GM21390 (cell line): ENCODE measurements around the gene TMEM61.
"Not testable (repeated sequence)": the region's sequence is repeated elsewhere in the genome, so short reads cannot be mapped to it uniquely, and the experiment has no call there.

ENCODE experiments used
- ATAC-seq: cut with Tn5 transposase; IDR thresholded peaks from one replicate; pipeline ENCODE4 v1.9.1; 2021; ENCODE audit not compliant: unreplicated experiment

TMEM61 gene

DNA sequence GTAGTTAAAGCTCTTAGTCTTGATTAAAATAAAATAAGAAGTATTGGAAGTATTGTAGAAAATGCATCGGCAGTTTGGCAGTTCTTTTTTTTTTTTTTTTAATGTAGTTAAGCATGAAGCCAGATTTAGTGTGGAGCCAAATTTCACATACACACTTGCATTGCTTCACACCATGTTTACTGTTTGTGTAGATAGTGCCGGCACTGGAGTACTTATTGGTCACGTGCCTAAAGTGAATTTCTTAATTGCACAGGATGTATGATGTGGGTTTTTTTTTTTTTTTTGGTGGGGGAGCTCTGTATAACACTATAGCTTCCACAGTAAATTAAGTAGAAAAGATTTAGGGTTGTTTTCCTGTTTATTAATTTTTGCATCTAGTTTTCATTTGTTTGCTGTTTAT lies 21.2 kb upstream of the TMEM61 start:
- ATAC-seq, result no peak

DNA sequence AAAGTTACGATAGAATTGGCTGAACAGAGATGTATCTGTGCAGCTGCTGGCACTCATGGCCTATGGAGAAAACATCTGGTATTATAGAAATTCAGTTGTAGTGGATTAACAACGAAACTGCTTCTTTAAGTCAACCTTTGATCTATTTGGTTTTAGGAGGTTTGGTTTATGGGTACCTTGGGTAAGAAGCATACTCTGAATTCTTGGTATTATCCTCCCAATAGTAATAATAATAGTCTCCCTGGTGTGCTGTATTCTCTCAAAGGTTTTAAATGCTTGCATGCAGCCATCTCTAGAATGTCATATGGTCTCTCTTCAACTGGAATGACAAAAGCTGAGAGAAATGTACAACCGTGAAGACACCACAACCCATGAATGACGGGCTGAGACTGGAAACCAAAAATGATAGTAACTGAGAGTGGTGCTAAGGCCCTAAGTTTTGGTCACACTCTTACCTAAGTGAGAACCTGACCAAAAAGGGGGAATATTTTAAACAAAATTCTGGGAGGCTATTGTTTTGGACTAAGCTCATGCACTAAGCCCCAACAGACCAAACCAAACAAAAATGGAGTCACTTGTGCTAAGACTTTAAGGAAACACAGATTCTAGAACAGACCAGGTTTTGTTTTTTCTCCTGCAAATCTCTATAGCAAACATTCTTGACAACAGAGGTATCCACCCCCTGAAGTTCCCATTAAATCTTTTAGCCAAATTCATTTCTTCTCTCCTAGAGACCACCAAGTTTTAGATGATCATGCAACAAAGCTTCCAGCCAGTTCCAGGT lies 17.6 kb upstream of the TMEM61 start:
- ATAC-seq, result no peak

DNA sequence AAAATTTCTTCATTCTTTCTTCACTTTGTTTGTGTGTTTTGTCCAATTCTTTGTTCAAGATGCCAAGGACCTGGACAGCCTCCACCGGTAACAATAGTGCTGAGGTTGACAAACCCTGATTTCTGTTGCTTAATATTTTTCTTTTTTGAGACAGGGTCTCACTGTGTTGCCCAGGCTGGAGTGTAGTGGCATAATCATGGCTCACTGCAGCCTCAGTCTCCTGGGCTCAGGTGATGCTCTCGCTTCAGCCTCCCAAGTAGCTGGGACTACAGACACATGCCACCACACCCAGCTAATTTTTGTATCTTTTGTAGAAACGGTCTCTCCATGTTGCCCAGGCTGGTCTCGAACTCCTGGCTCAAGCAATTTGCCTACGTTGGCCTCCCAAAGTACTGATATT lies 16.6 kb upstream of the TMEM61 start:
- ATAC-seq, result not testable (repeated sequence)

DNA sequence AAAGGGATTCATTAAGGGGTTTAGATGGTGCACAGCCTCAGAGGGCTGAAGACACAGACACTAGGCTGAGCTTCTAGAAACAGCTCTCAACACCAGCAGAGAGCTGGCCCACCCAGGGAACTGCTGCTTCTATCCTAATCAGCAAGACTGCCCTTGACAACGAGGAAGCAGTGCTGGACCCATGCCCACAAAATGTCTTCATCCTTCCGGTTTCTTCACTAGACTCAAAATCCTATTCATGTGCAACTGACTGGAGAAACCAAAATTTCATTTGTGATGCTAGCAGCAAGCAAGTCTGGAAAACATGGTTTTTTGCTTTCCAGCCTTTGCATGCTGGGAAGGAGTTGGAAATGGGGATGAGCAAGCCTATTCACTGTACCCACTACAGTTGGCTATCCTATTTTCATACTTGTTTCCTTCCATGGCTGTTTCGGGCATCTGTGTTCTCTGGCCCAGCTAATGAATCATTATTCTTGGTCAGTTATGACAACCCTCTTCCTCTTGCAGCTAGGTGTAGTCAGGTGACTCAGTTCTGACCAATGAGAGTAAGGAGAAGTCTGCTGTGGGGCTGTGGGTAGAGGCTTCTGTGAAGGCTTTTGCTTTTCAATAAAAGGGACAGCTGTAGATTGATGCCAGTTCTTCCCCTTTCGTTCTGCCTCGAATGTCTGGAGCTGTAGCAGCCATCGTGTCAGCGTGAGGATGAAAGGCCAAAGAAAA lies 14.6 kb upstream of the TMEM61 start:
- peak; percentile 93 for ATAC-seq

DNA sequence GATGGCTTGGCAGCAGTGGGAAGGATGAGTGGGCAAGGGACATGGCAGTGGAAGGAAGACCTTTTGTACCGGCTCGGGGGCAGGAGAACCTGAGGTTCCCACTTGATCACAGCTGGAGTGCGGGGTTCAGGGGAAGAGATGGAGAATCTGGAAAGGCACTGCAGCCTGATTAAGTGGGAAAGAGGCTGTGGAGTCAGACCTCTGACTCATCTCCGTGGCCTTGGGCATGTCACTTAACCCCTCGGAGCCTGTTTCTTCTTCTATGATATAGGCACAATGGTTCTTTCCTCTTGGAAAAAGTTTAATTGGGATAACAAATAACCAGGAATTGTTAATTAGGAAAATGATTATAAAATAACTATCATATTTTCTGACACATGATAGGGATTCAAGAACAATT lies 13.1 kb upstream of the TMEM61 start:
- ATAC-seq, result no peak

DNA sequence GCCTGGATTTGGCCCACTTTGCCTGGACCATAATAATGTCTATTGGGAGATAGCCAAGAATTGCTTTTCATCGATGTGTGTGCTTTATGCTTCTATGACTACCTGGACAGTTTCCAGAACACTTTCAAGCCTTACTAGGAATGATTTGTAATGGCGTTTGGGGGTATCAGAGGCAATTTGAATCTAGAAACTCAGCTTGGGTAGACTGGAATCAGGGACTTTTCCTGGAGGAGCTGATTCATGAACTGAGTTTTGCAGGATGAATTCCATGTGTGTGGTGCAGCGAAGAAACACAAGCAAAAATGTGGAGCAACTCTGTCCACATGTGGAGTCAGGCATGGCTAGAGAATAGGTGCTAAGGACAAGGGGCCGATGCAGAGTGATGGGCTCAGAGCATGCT lies 11.9 kb upstream of the TMEM61 start:
- no peak for ATAC-seq

DNA sequence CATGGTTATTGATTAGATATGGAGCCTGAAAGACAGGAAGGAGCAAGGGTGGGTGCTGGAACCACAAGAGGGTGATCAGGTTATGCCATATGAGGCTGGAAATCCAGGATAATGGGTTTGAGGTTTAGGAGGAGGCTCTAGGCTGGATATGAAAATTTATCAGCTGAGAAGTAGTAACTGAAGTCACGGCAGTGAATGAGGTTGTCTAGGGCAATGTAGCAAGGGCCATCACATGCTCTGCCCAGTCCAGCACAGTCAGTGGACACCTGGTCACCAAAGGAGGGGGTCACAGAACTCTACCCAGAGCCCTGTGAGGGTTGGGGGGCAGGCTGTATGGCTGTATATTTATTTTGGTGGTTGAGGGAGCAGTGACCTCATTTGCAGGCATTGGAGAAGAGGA lies 10.5 kb upstream of the TMEM61 start:
- ATAC-seq, result no peak

DNA sequence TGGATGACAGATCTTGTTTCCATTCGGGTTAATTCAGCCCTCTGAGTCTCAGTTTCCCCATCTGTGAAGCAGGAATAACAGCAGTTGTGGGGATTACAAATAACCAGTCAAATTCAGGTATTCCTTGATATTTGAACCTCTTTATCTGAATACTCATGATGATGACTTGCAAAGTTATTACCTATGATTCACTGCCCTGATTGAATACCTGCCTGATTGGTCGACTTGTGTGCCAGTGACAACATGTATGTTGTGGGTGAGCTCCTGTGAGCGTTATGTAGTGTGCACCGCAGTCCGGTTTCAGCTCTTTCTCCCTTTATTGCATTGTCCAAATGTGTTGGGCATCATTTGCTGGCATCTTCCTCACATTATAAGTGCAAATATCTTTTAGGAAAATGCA lies 9.5 kb upstream of the TMEM61 start:
- ATAC-seq, result no peak

DNA sequence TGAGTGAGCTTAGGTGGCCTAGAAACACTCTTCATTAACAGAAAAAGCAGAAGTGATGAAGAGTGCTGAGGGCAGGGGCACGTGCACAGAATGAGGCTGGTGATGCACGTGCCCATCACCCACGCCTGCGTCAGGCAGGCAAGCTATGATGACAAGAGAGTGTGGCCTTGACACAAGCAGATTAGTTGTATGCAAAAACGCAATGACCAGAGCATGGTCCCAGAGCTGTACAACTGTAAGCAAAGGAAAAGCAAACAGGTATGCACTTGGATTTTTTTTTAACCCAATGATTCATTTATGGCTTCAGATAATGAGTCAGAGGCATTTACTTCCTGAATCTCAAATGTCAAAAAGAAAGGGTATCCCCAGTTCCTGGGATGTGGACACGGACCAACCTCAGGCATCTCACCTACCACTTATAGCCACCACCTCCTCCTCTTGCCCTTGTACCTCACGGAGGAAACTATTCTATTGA lies 9.1 kb upstream of the TMEM61 start:
- ATAC-seq, result peak; percentile 88

DNA sequence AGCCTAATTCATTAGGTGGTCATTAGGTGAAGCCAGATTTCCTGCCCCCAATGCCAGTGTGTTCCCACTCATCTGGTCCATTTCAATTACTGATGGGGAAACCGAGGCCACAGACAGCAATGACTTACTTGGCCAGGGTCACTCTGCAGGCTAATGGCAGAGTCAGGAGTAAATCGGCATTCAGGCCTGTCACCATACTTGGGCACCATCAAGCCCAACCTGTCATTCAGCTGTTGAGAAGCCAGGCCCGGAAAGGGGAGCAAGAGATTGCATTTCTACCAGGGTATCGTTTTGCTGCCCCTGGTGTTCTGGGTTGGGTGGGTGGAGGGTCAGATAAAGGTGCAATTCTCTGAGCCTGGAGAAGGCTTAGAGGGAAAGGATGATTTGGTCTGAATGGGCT lies 8.0 kb upstream of the TMEM61 start:
- ATAC-seq, result no peak

DNA sequence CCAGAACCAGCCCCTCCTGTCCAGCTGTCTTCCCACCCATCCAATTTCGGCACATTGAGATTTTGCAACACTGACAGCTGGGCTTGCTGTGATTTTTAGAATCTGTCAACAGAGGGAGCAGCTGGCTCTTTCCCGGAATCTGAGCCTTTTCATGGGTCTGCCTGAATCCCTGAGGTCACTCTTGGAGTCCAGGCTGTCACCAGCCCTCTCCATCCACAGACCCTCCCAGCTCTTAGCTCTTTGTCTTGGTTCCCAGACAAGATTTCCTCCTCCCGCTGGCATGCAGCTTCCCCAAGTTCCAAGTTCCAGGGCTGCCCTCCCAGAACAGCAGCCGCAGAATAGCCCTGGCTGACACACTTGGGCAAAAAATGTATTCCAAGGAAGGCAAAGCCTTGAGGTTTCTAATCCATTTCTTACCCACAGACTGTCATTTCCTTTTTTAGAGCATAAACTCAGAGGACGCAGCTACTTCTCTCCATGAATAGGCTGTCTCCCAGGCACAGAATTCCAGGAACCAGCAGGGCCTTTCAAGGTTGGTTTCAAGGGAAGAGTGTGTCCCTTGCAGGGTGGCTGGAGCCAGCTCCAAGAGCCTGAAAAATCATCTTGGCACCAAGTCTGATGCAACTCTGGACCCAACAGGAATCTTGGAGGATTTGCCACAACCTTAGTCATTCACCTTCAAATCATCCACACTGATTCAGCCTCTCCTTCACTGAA lies 7.1 kb upstream of the TMEM61 start:
- ATAC-seq, result no peak

DNA sequence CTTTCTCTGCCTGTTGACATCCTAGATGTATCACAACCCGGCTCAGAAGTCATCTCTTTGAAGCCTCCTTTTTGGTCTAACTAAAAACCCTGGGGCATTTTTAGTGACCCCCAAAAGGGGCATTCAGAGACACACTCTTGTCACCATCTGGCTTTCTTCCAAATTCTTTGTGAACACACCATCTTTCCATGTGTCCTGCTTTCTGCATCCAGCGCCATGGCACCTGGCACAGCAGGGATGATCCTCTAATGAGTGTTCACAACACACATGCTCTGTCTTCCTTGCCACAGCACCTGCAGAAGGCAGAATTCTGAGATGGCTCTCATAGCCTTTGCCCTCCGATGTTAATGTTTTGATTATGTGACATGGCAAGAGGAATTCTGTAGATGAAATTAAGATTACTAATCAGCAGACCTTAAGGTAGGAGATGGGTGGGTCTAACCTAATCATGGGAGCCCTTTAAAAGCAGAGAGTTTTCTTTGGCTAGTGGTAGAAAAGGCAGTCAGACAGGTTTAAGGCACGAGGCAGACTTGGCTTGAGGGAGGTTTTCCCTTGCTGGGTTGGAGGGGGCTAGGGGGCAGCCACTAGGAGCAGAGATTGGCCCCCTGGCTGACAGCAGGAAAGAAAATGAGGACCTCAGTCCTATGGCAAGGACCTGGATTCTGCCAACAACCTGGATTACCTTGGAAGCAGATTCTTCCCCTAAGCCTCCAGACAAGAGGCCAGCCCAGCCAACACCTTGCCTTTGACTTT lies 4.9 kb upstream of the TMEM61 start:
- ATAC-seq, result no peak

DNA sequence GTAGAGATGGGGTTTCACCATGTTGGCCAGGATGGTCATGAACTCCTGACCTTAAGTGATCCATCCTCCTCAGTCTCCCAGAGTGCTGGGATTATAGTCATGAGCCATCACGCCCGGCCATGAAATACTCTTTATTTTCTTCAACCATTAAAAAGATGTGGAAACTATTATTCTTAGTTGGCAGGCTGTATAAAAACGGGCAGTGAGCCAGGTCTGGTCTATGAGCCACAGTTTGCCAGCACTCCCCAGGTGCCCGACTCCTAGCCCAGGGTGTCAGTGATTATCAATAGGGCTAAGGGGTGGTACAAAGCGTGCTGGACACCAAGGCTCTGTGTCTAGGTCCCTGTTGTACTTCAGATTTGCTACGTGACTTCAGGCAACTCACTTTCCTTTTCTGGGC lies 3.7 kb upstream of the TMEM61 start:
- ATAC-seq, result no peak

DNA sequence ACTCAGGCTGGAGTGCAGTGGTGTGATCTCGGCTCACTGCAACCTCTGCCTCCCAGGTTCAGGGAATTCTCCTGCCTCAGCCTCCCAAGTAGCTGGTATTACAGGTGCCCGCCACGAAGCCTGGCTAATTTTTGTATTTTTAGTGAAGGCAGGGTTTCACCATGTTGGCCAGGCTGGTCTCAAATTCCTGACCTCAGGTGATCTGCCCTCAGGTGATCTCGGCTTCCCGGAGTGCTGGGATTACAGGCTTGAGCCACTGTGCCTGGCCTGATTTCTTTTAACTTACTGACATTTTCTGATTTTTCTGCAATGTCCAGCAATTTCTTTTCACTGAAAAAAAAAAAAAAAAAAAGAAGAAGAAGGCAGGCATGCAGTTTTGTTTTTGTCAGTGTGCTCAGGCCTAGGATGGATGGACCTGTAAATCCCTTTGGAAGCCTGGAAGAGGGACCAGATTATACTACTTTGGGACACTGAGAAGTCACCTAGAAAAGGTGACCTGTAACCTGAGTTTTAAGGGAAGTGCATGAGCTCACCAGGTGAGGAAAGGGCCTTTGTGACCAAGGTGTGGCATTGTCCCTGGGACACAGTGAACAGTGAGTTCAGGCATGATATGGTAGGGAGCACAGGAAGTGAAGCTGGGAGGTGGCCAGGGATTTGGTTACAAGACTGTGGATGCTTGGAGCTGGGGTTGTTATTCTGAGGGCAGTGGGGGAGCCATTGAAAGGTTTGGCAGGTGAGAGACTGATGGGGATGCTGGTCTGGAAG lies 2.7 kb upstream of the TMEM61 start:
- ATAC-seq, result no peak

DNA sequence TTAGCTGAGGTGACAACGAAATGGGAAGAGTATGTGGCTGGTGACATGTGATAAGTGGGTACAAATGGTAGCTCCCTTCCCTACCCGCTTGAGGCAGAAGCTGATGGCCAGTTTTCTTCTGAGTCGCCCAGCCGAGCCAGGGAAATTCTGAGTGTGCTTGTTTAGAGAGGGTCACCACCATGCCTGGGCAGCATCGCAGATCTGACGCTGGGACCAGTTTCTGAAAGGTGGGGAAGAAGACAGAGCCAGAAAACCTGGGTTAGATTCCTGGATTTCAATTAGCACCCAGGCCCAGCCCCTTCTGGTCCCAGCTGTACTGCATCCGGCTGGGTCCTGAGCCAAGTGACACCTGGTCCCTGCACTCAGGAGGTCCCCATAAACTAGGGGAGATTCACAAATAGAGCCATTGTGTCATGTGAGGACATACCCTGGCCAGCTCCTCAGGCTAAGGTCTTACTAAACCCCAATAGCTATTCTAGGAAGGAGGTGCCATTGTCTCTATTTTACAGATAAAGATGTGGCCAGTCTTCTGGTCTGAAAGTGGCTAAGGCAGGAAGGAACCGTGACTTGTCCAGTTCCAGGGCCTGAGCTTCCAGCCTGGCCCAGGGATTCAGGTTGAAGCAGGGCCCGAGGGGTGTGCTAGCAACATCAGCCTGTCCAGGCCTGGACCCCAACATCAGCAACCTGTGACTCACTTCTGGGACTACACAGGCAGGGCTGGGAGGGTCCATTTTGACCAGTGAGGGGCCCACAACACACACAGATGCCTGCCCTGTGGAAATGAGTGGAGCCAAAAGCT lies 1.7 kb upstream of the TMEM61 start:
- ATAC-seq, result no peak

DNA sequence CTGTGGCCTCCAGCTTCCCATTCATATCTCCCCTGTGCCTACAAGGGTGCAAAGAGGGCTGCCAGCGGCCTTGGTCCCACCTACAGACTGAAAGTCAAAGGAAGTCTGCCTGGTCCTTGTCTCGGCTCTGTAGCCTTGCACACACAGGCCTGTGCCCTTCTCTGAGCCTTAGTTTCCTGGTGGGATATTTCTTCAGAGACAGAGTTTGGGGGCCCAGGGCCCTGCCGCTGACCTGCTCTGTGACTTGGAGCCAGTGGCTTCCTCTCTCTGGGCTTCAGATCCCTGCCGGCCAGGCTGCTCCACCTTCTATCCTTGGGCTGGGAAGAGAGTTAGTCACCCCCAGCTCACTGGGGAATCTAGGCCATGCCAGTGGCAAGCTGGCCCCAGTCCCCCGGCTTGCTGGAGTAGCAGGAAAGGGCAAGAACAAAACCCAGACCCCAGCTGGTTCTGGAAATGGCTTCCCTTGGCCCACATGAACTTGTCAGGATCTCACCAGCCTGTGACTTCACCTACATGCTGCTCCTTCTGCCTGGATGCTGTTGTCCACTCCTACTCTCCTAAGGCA lies 1.0 kb upstream of the TMEM61 start:
- ATAC-seq, result no peak

DNA sequence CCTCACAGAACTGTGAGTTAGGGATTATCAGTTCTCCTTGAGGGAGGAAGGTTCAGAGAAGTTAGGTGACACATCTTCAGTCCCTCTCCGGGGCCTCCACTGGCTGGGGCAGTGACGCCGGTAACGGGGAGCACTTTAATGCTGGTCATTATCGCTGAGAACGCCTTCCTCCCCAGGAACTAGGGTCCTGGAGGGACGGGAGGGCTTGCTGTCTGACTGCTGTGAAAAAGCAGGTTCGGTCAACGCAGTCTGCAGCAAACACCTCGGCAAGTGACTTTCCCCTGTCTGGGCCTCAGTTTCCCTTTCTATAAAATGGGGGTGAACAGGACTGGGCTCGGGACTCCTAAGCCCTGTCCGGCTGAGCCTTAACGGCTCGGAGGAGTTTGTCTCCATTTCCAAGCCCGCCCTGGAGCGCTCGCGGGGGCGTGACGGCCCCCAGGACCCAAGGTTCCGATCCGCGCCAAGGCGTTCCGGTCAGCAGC lies 341 bp upstream of the TMEM61 start:
- no peak for ATAC-seq

DNA sequence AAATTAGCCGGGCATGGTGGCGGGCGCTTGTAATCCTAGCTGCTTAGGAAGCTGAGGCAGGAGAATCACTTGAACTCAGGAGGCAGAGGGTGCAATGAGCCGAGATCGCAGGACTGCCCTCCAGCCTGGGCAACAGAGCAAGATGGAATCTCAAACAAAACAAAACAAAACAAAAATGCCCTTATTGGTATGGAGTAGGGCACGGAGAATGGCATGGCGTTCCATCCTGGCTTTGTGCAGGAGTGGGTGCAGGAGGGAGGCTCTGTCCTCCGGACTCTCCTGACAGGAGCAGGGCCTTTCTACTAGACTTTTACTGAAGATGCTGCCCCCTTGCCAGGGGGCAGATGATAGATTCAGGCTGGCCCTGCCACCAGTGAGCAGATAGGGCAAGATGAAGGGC lies 1.0 kb downstream of the TMEM61 start:
- ATAC-seq, result no peak

DNA sequence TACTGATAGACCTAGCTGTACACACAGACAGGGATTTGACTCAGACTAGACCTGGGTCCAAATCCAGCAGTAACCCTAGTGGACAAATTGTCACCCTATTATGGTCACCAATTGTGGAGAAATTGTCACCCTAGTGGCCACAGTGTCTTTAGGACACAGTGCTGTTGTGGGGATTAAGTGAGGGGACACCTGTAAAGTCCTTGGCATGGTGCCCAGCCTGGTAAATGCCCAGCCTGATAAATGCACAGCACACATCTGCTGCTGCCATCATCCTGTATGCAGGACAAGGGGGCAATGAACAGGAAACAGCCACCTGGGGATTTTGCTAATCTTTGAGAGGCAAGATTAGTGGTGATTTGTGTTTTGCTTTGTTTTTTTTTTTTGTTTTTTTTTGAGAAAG lies 2.3 kb downstream of the TMEM61 start:
- ATAC-seq, result no peak
